A172 (cell line): Measurements from ENCODE around the gene ZSWIM6. TPM values are rescaled to one million over a fixed set of nuclear protein-coding genes. Genes with fewer than 3 reads are reported as not detected.
A peak's percentile ranks its signal among the peaks of the same experiment; 100 is the strongest.

Source experiments
- DNase-seq: peaks from one replicate; pipeline ENCODE4 v3.0.0-alpha.2; 2015; ENCODE audit warnings: low spot score
- total RNA-seq: library from RNA; depleted of rRNA; stranded (reverse); fragments of >200 nt; shearing (Covaris generic); gene quantifications from 2 replicates; pipeline ENCODE4 v1.2.3, GENCODE V29; 2014; rRNA removed

ZSWIM6 gene
- total RNA-seq, result 5.6 and 5.9 TPM in 2 replicates

GRCh38 chr5:61331407-61332357 is at the start of gene ZSWIM6:
Gene ZSWIM6, plus strand, starts transcription at chr5:61332258. Its CDS starts 15 bp downstream, at chr5:61332273.
- peak; percentile 97 for DNase-seq

GRCh38 chr5:61283471-61283870 is 48.6 kb upstream of the ZSWIM6 start:
- no peak for DNase-seq

GRCh38 chr5:61285531-61285930 is 46.5 kb upstream of the ZSWIM6 start:
- DNase-seq, result no peak

GRCh38 chr5:61286446-61287132 is 45.5 kb upstream of the ZSWIM6 start:
- DNase-seq, result no peak

GRCh38 chr5:61287474-61287873 is 44.6 kb upstream of the ZSWIM6 start:
- DNase-seq, result no peak

- DNase-seq, result no peak
Observed at GRCh38 chr5:61289241-61289640, 42.8 kb upstream of the ZSWIM6 start.

GRCh38 chr5:61289669-61290306 is 42.3 kb upstream of the ZSWIM6 start:
- DNase-seq, result no peak

- peak; percentile 83 for DNase-seq
Observed at GRCh38 chr5:61290791-61291210, 41.3 kb upstream of the ZSWIM6 start.

GRCh38 chr5:61292062-61292657 is 39.9 kb upstream of the ZSWIM6 start:
- no peak for DNase-seq

- DNase-seq, result no peak
Observed at GRCh38 chr5:61293071-61293470, 39.0 kb upstream of the ZSWIM6 start.

- no peak for DNase-seq
Observed at GRCh38 chr5:61293873-61294272, 38.2 kb upstream of the ZSWIM6 start.

- no peak for DNase-seq
Observed at GRCh38 chr5:61295365-61295764, 36.7 kb upstream of the ZSWIM6 start.

GRCh38 chr5:61298066-61298465 is 34.0 kb upstream of the ZSWIM6 start:
- DNase-seq, result no peak

- peak; percentile 34 for DNase-seq
Observed at GRCh38 chr5:61298580-61298979, 33.5 kb upstream of the ZSWIM6 start.

- no peak for DNase-seq
Observed at GRCh38 chr5:61299261-61299681, 32.8 kb upstream of the ZSWIM6 start.

- DNase-seq, result peak; percentile 98
Observed at GRCh38 chr5:61301341-61302199, 30.5 kb upstream of the ZSWIM6 start.

GRCh38 chr5:61302200-61302563 is 29.9 kb upstream of the ZSWIM6 start:
- DNase-seq, result no peak

- no peak for DNase-seq
Observed at GRCh38 chr5:61303346-61303745, 28.7 kb upstream of the ZSWIM6 start.

- peak; percentile 90 for DNase-seq
Observed at GRCh38 chr5:61304590-61305381, 27.3 kb upstream of the ZSWIM6 start.

- DNase-seq, result peak; percentile 82
Observed at GRCh38 chr5:61306531-61307131, 25.4 kb upstream of the ZSWIM6 start.
